Mucosa of descending colon (tissue), 3 donors: ENCODE results near the gene CDC42BPB. TPM values are rescaled to one million over a fixed set of nuclear protein-coding genes. Genes with fewer than 3 reads are reported as not detected.

Experiments
- ATAC-seq: fragments of 200-7000 bp; cut with Tn5 transposase; one replicate; pipeline ENCODE4 v1.9.1; 2020; ENCODE audit warnings: mild to moderate bottlenecking, moderate library complexity
- DNase-seq, 3 donors: peaks; one replicate each; pipeline ENCODE4 v3.0.0-alpha.2; 2020
- H3K36me3 ChIP-seq: fragments of 200-600 bp; one replicate; pipeline ENCODE4 v1.8.0; 2021; ENCODE audit warnings: low read depth, mild to moderate bottlenecking
- H3K4me1 ChIP-seq: fragments of 200-600 bp; one replicate; pipeline ENCODE4 v1.8.0; 2021; ENCODE audit warnings: low read depth, mild to moderate bottlenecking
- H3K4me3 ChIP-seq: fragments of 200-600 bp; one replicate; pipeline ENCODE4 v1.8.0; 2021; ENCODE audit warnings: mild to moderate bottlenecking
- H3K9me3 ChIP-seq: fragments of 200-600 bp; one replicate; pipeline ENCODE4 v1.8.0; 2021; ENCODE audit warnings: mild to moderate bottlenecking
- CTCF ChIP-seq: fragments of 200-600 bp; IDR thresholded peaks from one replicate; pipeline ENCODE4 v1.8.0; 2022; ENCODE audit warnings: antibody characterized with exemption, mild to moderate bottlenecking
- intact Hi-C, 2 donors: fragments of 100-400 bp; cut with DNase I in 1 of 2; cut with micrococcal nuclease in 1 of 2; formaldehyde crosslinking; loops; one replicate each; pipeline versions ENCODE4 v1.11.0 to v1.11.1; 2022; cut with DNase I, micrococcal nuclease
- total RNA-seq, 3 donors: library from RNA; stranded (reverse); fragmentation: NEBNext Ultra II Directional in 2 of 3; extraction: Animal tissue kit (Norgen Biotek cat#: 25700) in 2 of 3; gene quantifications; one replicate each; pipeline versions ENCODE4 v1.2.1 to v1.2.4, GENCODE V29; 2021 to 2023
- donor health status: DM: no; HTN: no; CAD: no; lungs with moderate emphysema.
- donor health status: DM: no; HTN: no; CAD: no.
- donor health status: DM: no; HTN: yes; CAD: no.

Gene CDC42BPB
- total RNA-seq, 3 donors from 2014 or later, result 77.6 to 106 (median 84.4) TPM

DNA sequence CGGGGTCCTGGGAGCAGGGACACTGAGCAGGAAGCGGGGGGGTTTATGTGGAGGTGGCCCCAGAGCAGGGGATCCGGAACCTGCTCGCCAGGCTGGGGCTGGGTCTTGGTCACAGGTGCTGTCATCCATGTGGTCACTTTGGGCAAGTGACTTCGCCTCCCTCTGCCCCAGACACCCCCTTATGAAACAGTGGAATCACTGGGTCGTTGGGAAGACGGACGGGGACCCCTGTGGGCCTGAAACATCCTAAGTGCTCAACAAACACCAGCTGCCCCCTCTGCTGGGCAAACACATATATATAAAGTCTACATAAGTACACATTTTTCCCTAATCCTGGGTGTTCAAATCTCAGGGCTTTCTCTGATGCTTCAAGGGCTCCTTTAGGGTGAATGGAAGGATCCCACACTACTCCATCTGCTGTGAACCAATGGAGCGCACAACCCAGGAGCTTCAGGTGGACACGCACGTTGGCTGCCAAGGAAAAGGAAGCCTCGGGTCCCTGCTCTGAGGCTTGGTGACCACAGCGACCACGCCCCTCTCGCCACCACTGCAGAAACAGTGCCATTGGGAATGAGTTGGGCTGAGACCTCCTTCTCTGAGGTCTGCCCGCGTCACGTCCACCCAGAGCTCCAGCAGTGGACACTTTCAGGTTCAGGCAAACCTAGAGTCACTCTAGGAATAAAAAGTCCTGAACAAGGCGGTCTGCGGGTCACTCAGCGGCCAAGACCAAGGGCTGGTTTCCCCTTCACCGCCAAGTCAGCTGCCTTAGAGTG, 54.6 kb downstream of the CDC42BPB start:
- Histone ChIP-seq H3K9me3 (no peaks in the 10 kb centered on the region), H3K4me3 (no peak overlapping the region), H3K4me1 (no peaks in the 10 kb centered on the region), H3K36me3 (no peaks in the 10 kb centered on the region)
- TF ChIP-seq CTCF, result no peak
- intact Hi-C loops, result no loop called here
- DNase-seq (no peak), ATAC-seq (no peak)

DNA sequence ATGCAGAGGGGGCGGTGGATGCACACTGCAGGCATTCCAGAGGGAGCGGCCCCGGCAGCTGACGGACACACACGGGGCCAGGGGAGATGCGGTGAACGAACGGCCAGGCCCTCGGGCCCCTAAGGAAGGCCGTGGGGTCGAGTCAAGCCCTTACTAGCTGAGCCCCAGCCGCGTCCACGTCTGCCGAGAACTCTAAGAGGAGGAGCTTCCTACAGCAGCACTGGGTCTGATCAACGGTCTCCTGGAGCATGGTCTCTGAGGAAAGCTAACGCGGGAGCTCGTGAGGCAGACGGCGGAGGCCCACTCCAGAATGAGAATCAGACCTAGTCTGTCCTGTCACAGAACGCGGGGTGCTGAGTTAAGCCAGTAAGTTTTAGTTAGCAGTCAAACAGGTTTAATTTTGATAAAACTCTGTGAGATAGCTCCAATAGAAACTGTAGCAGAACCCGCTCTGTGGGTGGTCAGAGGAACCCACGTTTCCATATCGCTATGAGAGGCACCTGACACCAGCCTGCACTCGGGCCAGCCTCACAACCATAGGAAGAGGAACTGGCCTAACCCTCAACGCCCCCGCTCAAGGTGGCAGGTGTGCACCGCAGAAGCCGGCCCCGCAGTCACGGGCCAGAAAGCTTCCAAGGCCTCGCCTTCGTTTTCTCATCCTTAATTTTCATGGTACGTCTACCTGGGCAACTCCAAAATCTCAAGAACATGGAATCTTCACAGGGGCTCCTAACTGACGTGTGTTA, 55.5 kb downstream of the CDC42BPB start:
- ATAC-seq, result peak; percentile 45
- H3K36me3 ChIP-seq, result no peaks in the 10 kb centered on the region
- H3K4me1 ChIP-seq, result no peaks in the 10 kb centered on the region
- no peak for DNase-seq
- intact Hi-C loops, result no loop called here
- TF ChIP-seq CTCF, result no peak
- no peaks in the 10 kb centered on the region for H3K9me3 ChIP-seq
- no peak overlapping the region for H3K4me3 ChIP-seq

DNA sequence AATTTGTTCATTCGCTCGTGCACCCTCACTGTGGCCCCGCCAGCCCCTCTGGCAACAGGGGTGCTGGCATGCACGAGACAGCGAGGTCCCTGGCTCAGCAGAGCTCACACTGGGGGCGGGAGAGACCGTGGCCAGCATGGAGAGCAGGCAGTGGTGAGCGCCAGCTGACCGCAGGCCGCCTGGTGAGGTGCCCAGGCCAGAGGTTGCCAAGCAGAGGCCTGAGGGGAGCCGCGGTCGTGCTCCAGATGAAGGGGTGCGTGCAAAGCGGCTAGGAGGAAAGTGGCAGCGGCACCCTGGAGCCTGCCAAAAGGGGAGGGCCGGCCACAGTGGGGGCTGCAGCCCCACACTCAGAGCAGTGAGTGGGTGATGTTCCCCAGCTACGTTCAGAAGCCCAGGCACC, 56.1 kb downstream of the CDC42BPB start:
- no peak for ATAC-seq
- no peak for TF ChIP-seq CTCF
- Histone ChIP-seq H3K36me3 (no peaks in the 10 kb centered on the region), H3K9me3 (no peaks in the 10 kb centered on the region), H3K4me3 (no peak overlapping the region), H3K4me1 (no peaks in the 10 kb centered on the region)
- intact Hi-C loops, result no loop called here
- DNase-seq, result no peak

GRCh38 chr14:103000291-103000921, 56.9 kb downstream of the CDC42BPB start:
- DNase-seq (no peak), ATAC-seq (no peak)
- no peak overlapping the region for H3K4me3 ChIP-seq
- no peaks in the 10 kb centered on the region for H3K36me3 ChIP-seq
- no peak for TF ChIP-seq CTCF
- no peaks in the 10 kb centered on the region for H3K4me1 ChIP-seq
- intact Hi-C loops, result no loop called here
- H3K9me3 ChIP-seq, result no peaks in the 10 kb centered on the region

DNA sequence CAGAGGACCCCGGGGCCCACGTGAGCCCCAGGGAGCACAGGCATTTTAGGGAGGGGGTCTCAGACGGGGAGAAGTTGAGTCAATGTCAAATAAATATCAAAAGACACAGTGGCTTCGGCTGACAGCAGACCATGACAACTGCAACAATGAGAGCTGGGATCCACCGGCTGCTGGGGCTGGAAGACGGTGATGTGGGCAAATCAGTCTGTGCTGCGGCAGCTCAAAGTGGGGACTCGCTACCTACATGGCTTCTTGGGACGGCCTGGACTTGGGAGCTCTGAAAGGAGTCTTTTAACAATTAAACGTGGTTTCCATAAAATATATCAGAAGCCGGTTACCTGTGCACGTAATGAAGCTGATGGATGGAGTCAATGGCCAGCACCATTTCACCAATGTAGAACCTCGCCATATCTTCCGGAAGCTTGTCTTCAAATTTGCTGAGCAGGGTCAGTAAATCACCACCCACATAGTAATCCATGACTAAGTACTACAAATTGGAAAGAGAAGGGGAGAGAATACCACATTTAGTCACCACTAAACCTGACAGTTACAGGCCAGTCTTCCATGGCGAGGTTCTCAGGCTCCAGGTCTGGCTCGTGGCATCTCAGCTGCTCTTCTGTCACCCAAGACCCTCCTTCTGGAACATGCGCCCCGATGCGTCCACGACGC, 58.0 kb downstream of the CDC42BPB start:
- no peak overlapping the region for H3K4me3 ChIP-seq
- no peak for DNase-seq
- no peak for TF ChIP-seq CTCF
- no peak for ATAC-seq
- no peaks in the 10 kb centered on the region for H3K9me3 ChIP-seq
- H3K36me3 ChIP-seq, result no peaks in the 10 kb centered on the region
- peaks cover 5% of the 10 kb centered on the region for H3K4me1 ChIP-seq
- intact Hi-C loops, result no loop called here
